Left lobe of liver (tissue), 2 donors: ENCODE measurements around the gene SRMS. TPM values are rescaled to one million over a fixed set of nuclear protein-coding genes. Genes with fewer than 3 reads are reported as not detected.
"Not testable (repeated sequence)": the region's sequence is repeated elsewhere in the genome, so short reads cannot be mapped to it uniquely, and the experiment has no call there.

Source experiments
- ATAC-seq: fragments of 200-7000 bp; cut with Tn5 transposase; one replicate; pipeline ENCODE4 v1.9.1; 2020; ENCODE audit warnings: mild to moderate bottlenecking, moderate library complexity
- DNase-seq: peaks from one replicate; pipeline ENCODE4 v3.0.0-alpha.2; 2020; ENCODE audit warnings: low spot score
- total RNA-seq: library from RNA; stranded (reverse); gene quantifications from one replicate; pipeline ENCODE4 v1.2.1, GENCODE V29; 2021
- donor health status: DM: no; HTN: no; CAD: no; lungs with moderate emphysema.
- donor health status: DM: no; HTN: yes; CAD: no.

Gene SRMS
- total RNA-seq, 1 donor from 2014 or later = not detected

DNA sequence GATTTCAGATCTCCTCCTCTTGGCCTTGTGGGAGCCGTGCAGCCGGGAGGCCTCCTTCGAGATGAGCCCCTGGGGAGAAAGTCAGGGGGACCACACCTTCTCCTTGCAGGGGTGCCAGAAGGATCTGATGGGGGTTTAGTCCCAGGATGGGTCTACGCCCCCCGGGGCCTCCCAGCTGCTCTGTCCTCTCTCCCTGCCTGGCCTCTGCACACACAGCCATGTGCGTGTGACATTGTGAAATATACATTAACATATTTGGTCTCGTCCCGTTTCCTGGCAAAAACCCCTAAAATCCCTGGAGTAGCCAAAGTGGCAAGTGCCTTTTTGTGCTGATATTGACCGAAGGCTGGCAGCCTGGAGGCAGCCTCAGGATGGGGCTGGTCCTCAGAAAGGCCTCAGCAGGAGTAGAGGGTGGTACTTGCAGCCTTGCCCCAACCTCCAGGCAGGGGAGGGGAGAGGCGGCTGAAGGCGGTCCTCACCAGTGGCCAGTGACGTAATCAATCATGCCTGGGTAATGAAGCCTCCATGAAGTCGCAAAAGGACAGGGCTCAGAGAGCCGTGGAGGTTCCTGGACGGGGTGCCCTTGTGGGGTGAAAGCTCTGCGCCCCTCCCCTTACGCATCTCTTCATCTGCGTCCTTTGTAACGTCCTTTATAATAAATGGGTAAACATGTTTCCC lies 31.6 kb upstream of the SRMS start:
- no peak for ATAC-seq
- no peak for DNase-seq

DNA sequence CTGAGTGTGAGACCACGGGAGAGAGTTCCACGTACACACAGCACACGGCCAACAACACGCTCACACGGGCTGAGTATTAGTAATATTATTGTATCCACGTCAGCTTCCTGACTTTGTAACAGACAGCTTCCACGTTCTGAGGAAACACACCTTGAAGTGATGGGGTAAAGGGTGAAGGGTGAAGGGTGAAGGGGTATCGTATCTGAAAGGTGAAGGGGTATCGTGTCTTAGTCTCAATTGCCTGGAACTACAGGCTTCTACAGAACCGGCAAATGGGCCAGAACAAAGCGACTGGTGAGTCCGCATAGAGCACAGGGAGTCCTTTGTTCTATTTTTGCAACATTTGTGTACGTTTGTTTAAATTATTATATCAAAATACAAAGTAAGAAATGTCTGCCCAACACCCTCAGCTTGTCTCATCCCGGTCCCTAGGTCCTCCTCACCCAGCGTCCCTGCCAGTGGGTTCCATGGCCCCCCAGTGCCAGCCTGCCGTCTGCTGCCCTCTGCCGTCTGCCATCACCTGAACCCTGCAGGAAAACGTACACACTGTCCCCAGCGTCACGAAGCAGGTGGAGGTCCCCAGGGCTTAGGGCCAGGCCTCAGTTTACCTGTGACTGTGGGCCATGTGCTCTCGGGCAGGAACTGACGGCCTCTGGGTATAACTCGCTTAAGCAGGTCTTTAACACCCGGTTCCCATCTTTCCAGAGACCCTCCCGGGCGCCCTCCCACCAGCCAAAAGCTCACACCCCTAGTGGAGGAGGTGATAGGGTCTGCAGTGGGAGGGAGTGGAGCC lies 30.9 kb upstream of the SRMS start:
- ATAC-seq = no peak
- DNase-seq = no peak

DNA sequence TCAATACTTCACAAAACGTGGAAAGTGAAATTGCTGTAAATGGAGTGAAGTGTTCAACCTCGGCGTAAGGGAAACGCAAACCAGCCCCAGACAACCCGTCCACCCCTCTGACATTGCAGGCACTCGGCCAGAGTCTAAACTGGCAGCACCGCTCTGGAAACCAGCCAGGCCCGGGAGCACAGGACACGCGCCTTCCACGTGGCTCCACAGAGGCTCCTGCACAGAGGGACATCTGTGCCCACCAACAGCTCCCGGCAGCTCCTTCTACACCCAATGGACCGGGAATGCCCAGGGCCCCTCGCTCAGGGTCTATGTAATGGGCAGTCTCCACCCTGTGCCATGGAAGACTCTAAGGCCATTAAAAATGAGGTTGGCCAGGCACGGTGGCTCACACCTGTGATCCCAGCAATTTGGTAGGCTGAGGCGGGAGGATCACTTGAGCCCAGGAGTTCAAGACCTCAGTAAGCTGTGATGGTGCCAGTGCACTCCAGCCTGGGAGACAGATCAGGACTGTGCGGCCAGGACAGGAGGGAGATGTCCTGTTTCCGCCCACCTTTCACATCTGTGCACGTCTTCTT lies 29.9 kb upstream of the SRMS start:
- DNase-seq = peak; percentile 91
- ATAC-seq = peak; percentile 68

DNA sequence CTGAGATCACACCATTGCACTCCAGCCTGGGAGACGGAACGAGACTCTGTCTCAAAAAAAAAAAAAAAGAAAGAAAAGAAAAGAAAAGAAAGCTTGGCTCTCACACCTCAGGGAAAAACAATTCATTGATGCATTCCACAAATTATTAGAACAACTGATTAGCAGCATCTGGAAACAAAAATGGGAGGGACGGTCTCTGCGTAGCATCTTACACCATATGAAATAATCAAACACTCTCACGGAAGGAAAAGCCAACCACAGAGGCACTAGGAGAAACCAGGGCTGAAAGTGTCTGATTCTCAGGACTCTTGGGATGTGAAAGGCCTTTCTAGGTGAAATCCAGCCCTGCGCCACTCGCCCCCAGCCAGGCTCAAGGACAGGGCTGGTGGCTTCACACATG lies 28.8 kb upstream of the SRMS start:
- DNase-seq = no peak
- ATAC-seq = no peak

DNA sequence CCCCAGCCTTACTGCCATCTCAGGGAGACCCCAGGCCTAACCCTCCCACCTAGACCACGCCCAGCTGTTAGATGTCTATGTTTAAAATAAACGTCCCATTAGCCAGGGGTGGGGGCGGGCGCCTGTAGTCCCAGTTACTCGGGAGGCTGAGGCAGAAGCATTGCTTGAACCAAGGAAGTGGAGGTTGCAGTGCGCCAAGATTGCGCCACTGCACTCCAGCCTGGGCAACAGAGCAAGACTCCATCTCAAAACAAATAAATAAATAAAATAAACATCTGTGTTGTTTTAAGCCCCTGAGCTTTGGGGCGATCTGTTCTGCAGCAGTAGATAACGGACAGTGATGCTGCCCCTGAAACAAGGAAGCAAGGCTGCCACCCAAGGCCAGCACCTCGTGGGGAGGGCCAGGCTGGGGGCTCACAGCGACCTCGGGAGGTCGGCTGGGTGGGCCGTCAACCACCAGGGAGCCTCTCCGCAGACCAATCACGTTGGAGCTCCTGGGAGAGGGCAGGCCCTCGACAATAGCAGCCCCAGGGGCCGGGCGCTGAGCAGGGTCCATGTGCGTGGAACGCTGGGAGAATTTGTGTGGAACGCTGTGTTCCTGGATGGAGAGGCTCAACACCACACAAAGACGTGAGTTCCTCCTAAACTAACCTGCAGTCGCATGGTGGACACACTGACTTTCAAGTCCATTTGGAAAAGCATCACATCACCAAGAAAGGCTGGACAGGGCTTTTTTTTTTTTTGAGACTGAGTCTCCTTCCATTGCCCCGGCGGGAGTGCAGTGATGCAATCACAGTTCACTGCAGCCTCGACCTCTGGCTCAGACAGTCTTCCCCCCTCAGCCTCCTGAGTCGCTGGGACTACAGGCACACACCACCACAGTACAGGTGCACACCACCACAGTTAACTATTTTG lies 27.5 kb upstream of the SRMS start:
- ATAC-seq = no peak
- DNase-seq = no peak

DNA sequence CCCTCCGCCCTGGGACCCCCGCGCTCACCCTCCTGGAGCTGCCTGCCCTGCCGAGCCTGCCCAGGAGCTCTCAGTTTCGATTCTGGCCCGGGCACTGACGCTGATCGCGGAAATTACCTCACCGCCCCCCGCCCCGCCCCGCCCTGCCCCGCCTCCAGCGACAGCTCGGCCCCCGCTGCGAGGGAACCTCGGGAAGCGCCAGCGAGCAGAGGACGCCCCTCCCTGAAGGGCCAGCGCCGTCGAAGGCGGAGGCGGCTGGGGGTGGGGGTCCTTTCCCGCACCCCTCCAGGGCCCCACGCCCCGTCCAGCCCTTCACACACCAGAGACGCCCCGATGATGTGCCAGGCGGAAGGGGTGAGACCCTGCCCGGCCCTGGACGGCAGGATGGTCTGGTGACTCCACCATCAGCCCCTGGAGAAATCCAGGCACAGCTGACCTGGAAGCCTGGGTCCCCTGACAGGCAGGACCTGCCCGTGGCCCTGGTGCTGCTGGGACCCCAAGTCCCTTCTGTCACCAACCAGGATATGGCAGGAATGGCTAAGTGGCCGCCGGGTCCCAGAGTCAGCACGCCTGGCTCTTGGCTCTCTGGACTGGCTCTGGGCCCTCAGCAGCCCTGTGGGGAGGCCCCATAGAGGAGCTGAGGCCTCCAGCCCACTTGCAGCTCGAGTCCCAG lies 26.7 kb upstream of the SRMS start, which contains the start of gene HELZ2:
HELZ2 (minus strand) TSS at position 84 of the 673 bp plus-strand sequence. CDS start 1,854 bp downstream, outside the sequence.
- DNase-seq (peak; percentile 83), ATAC-seq (peak; percentile 83)

DNA sequence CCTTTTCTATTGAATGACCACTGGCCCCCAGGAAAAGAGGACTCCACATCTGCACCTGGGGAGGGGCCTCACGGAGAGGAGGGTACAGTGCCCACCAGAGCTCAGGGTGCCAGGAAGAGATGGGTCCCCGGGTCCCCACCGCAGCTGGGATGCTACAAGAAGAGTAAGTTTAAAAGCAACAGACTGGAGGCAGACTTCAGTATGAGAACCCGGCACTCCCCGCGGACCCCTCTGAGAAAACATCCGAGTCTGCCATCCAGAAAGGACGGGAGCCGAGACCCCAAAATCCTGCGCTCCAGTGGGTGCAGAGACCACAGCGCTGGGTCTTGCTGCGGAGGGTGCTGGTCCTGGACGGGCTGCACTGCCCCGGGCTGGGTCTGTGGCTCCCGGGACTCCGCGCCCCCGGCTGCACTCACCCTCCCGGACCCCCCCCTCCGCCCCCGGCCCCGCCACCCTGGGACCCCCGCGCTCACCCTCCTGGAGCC lies 26.1 kb upstream of the SRMS start:
- DNase-seq (no peak), ATAC-seq (peak; percentile 10)

DNA sequence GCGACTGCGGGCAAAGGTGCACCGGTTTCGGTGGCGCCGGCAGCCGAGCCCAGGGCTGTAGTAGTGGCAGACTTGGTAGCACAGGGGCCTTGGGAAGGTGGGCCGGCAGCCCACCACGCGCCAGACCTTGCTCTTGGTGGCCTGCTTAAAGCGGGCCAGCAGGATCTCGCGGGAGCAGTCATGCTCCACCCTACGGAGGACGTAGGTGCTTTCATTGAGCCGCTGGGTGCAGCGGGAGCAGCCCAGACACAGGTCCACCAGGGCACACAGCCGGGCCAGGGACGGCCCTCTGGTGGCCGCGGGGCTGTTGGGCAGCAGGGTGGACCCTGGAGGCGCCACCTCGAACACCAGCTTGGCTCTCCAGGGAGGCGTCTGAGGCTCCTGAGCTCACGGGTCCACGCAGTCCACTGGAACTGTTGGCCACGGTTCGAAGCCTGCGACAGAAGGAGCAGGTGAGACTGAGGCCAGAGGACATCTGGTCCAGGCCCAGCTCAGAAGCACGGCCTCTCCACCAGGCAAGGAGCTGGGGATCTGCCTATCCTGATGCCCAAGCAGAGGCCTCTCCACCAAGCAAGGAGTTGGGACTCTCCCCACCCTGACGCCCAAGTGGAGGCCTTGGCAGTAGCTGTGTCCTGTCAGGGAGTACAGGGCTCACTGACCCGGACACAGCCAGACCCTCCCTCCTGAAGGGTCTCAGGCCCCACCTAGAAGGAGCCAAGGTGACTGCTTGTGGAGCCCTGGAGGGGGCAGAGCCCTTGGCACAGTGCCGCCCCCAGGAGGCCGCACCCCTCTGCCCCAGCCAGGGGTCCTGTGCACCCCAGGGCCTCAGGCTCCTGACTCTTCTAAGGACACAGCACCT lies 25.5 kb upstream of the SRMS start:
- DNase-seq (no peak), ATAC-seq (no peak)

DNA sequence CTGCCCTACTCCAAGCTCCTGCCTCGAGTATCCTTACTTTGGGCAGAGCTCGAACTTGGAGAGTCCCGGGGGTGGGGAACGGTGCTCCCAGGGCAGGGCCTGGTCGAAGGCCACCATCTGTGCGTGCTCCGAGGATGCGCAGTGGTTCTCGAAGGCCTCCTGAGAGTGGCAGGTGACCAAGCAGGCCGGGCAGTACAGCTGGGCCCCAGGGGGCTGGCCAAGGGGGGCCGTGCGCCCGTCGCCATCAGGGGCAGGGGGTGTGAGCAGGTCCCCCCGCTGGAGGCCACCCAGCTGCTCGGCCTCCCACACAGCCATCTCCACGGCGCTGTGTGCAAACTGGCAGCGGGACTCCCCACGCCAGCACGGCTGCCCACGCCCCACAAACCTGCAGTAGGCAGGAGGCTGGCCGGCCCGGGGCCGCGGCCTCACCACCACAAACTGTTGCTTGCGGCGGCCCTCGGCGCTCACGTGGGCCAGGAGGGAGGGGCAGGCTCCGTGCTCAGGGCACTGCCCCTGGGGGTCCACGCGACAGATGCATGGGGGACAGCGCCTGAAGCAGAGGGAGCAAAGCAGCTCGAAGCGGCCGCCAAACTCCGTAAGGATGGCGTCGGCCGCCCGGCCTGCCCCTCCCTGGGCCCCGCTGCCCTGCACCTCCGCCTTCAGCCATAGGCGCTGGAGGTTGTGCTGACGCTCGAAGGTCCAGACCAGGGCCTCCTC lies 24.7 kb upstream of the SRMS start:
- ATAC-seq = no peak

DNA sequence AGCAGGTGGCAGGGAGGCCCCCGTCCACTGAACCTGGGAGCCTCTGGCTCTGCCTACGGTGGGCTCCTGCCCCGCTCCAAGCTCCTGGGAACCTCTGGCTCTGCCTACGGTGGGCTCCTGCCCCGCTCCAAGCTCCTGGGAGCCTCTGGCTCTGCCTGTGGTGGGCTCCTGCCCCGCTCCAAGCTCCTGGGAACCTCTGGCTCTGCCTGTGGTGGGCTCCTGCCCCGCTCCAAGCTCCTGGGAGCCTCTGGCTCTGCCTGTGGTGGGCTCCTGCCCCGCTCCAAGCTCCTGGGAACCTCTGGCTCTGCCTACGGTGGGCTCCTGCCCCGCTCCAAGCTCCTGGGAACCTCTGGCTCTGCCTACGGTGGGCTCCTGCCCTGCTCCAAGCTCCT lies 23.5 kb upstream of the SRMS start:
- DNase-seq, ATAC-seq: not testable (repeated sequence)

More for the DNA sequence above, 24.7 kb upstream of the SRMS start:
- no peak for DNase-seq

DNA sequence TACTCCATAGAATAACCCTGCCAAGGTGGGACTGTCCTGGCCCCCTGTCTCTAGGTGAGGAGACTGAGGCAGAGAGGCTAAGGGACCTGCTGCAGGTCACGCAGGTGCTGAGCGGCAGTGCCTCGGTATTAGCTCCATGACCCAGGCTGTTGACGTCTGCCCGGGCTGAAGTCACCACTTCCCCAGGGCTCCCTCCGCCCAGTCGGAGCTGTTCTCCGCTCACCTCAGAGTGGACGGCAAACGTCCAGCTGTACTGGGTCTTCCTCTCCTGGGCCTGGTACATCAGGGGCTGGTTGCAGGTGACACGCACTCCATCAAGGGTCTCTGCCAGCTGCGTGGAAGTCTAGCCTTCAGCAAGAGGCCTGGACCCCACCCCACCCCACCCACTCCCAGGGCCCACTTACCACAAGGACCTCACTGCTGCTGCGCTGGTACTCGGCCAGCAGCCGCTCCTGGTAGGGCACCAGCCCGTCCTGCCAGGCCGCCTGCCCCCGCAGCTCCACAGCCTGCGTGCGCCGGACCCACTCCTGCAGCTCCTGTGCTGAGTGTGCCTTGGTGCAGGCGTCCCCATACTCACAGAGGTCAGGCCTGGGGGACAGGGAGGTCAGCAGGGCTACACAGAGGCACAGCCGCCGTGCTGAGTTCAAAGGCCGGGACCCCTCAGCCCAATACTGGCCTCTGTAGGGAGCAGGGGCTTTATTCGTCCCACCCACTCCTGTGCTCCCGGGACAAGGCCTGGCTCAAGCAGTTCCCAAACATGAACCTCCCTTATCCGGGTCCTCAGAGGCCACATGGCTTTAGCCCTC lies 22.9 kb upstream of the SRMS start:
- ATAC-seq (no peak), DNase-seq (no peak)

DNA sequence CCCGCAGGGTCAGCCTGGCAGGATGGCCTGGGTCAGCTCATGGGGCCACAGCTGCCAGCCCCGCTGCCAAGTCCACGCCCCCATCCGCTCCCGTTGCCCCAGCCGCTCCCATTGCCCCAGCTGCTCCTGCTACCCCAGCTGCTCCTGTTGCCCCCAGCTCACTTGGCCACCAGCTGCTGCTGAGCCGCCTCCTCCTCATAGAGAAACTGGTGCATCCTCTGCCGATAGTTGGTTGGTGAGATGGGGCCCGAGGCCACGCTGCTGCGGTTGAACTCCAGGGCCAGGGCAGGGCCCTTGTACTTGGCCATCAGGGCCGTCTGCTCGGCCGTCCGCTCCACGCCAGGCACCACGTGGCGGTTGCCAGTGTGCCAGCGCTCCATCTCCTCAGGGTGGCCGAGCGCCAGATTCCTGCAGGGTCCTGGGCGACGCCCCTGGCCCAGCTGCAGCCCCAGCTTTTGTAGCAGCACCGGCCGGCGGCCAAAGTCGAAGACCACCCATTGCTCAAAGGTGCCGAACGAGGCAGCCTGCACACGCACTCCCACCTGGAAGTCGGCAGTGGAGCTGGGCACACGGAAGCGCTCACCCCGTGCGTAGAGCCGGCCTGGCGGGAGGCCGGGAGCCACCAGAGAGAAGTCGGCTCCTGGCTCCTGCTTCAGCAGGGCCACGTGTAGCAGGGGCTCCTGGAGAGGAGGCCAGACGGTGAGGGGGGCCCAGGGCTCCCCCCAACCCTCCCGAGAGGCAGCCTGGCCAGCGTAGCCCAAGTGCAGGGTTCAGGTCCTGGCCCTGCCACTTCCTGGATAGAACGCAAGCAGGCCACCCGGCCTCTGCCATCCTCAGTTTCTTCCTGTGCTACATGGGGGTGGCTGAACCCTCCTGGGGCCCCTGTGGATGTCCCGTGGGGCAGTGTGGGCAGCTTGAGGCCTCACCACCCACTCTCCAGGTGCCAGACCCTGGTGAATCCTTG lies 21.7 kb upstream of the SRMS start:
- DNase-seq = no peak
- no peak for ATAC-seq

DNA sequence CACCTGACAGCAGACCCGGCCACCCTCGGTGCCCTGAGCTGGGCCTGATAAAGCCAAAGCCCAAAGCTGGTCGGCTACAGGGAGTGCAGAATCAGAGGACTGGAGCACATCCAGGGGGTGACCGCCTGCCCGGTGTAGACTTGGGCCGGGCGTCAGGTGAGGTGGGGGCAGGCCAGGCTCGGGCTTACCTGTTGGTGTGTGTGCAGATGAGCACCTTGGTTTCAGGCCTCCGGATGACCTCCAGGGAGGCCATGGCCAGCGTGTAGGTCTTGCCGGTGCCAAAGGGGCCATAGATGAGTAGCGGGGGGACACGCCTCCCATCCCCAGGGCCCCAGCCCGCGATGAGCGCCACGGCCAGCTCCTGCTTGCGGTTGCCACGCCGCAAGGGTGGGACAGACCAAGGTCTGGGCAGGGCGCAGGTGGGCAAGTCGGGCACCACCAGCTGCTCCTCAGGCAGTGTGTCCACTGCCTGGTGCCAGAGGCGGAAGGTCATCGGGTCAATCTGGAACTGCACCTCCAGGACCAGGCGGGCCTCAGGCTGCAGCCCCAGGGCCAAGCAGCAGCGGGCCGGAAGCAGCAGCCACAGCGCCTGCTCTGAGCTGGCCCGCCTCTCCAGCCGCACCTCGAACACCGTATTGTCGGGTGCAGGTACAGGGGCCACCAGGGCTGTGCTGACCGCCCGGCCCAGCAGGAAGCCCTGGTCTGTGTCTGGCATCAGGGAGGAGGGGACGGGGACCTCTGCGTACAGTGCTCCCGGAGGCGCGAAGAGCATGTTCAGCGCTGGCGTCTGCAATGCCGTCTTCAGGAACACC lies 20.8 kb upstream of the SRMS start:
- ATAC-seq = peak; percentile 4
- no peak for DNase-seq

DNA sequence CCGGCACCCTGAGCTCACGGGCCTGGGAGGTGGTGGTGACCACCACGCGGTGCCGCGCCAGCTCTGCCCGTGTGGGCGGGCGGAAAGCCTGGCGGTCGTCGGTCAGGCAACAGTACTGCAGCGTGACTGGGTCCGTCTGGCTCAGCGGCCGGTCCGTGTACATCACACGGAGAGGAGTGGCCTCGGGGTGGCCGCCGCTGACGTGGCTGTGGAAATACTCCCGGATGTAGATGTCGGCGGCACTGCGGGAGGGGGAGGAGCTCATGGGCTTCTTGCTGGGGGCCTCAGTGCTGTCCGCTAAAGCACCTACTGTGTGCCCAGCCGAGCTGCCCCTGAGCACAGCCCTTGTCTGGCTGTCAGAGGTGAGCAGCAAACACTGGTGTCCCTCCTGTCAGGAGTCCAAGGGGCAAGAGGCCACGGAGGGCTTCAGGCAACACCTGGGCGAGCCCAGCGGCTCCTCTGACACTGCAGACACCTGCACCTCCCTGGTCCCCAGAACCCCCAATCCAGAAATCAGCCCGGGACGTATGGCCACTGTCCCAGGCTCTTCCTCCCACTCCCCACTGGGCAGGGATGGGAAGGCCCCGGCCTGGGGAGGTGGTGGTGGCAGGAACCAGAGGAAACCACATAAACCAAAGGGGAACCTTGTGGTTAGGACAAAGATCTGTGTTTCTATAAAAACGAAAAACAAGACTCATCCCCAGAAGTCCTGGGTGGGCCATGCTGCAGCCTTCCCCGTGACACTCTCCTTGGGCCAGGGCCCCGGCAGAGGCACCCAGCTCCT lies 20.0 kb upstream of the SRMS start:
- ATAC-seq (peak; percentile 14), DNase-seq (no peak)

DNA sequence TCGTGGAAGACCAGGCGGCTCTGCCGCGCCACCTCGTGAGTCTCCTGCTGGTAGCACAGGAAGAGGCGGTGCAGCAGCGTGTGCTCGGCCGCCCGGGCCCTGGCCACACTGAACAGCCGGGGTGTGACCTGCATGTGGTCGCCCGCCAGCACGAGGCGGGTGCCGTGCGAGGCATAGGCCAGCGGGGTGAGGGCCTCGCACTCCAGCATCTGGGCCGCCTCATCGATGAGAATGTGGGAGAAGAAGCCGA lies 19.5 kb upstream of the SRMS start:
- ATAC-seq (no peak), DNase-seq (no peak)
